GM19351 (cell line): ENCODE results near the gene GTF2IRD1.
"Not testable (repeated sequence)": the region's sequence is repeated elsewhere in the genome, so short reads cannot be mapped to it uniquely, and the experiment has no call there.

Experiments used
- ATAC-seq: cut with Tn5 transposase; IDR thresholded peaks from one replicate; pipeline ENCODE4 v1.9.1; 2021; ENCODE audit warnings: mild to moderate bottlenecking, moderate library complexity; ENCODE audit not compliant: unreplicated experiment

The GTF2IRD1 gene

GRCh38 chr7:74466196-74466813, 12.6 kb downstream of the GTF2IRD1 start:
- ATAC-seq = no peak

DNA sequence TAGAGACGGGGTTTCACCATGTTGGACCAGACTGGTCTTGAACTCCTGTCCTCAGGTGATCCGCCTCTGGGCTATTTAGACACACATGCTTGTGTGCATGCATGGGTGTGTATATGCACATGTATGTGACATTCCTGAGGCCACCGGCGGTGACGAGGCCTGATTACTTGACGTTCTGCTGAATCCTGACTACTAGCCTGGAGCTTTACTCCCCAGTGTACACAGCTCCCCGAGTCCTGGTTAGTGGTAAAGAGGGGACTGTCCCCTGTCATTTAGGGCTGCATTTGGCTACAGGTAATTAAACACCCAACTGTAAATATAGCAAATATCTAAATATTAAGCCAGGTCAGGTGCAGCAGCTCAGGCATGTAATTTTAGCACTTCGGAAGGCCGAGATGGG, 14.2 kb downstream of the GTF2IRD1 start:
- no peak for ATAC-seq

DNA sequence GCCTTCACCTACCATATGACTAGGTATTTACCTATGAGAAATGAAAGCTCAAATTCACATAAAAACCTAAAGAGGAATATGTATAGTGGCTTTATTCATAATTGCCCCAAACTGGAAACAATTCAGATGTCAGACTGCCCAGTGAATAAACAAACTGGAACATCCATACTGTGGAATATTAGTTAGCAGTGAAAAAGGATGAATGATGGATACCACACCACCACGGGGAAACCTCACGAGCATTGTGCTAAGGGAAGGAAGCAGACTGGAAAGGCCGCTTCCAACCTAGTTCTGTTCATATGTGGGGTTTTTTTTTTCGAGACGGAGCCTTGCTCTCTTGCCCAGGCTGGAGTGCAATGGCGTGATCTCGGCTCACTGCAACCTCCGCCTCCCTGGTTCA, 16.8 kb downstream of the GTF2IRD1 start:
- ATAC-seq = no peak

DNA sequence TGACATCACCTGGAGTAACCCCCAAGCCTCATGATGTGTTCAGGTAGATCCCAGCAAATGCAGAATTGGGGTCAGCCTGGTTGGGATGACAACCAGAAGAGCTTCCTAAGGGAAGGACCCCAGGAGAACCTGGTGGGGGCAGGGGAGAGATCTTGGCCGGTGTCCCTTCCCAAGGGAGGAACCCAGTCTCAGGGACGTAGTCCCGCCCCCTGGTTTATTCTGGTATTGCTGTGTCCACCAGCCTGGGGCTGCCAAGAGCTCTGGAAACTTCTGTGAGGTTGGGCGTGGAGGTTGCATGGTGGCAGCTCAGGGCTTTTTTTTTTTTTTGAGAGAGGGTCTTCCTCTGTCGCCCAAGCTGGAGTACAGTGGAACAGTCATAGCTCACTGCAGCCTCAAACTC, 19.4 kb downstream of the GTF2IRD1 start:
- no peak for ATAC-seq

GRCh38 chr7:74474271-74474865, 20.7 kb downstream of the GTF2IRD1 start:
- no peak for ATAC-seq

GRCh38 chr7:74475243-74475986, 21.7 kb downstream of the GTF2IRD1 start:
- no peak for ATAC-seq

DNA sequence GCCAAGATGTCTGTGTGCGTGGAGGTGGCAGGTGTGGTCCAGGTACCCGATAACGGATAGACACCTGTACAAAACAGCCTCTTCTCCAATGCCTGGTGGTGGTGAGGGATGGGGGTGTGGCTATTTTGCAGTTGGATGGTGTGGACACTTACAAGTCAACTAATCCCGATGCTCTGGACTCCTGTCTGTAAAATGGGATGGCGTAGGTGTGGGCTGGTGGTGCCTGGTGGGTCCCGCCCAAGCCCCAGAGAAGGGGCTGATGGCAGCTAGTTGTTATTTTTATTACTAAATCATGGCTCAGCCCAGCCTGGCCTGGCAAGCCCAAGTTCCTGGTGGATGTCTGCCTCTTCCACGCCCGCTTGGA, 22.3 kb downstream of the GTF2IRD1 start:
- ATAC-seq = no peak

- ATAC-seq = no peak
Observed at GRCh38 chr7:74476626-74477025, 22.9 kb downstream of the GTF2IRD1 start.

GRCh38 chr7:74478671-74479065, 25.0 kb downstream of the GTF2IRD1 start:
- ATAC-seq = no peak

DNA sequence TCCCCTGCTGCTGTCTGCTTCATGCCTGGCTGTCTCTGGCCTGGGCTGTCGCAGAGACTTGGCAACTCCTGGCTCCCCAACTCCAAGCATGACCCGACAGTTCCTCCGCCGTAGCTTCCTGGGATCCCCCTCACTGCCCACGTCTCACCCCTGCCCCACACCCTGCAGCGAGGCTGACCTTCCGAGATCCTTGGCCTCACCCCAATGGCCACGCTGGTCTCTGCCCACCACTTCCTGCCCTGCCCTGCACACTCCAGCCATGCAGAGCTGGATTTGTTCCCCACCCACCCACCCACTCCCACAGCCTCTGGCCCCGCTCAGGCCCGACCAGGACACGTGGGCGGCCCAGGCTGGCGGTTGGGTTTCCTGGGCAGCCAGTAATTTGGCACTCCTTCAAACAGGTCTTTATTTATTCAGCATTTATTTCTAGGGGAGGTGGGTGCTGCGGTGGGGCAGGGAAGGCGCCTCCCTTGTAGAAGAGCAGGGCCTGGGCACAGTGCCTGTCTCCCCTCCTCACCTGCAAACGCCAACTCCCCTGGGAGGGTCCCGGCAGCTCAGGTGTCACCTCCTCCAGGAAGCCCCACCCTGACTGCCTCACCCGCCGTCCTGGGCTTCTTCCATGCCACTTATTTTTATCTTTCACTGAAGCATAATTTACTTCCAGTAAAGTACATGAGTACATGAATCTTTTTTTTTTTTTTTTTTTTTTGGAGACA, 25.5 kb downstream of the GTF2IRD1 start:
- no peak for ATAC-seq

- no peak for ATAC-seq
Observed at GRCh38 chr7:74479961-74480829, 26.5 kb downstream of the GTF2IRD1 start.

- ATAC-seq = no peak
Observed at GRCh38 chr7:74480861-74481417, 27.2 kb downstream of the GTF2IRD1 start.

DNA sequence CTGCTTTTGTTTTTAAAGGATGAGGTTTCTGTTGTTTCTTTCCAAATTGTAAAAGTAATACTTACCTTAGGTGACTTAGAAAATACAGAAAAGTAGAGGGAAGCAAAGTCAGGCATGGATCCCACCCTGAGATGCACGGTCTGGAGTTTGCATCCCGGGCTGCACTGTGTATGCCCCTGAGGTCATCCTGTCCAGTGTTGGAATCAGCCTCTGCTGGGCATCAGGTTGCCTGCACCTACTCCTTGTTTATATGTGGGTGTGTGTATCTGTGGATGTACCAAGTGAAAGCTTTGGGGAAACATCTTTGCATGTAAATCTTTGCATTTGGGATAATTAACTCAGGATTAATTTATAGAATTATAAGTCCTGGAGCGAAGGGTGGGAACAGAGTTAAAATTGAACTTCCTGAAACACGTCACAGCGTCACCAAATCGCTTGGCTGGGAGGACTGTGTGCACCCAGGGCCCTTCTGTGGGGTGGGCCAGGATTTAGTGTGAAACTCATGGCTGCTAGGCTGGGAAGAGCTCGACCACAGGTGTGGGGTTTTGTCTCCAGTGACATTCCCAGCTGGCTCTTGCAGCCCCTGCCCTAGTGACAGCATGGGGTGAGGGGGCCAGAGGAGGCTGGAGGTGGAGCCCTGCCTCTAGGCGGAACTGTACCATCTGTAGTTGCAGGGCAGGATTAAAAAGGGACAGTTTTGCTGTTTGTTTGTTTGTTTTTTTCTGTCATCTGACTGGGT, 27.9 kb downstream of the GTF2IRD1 start:
- ATAC-seq = no peak

DNA sequence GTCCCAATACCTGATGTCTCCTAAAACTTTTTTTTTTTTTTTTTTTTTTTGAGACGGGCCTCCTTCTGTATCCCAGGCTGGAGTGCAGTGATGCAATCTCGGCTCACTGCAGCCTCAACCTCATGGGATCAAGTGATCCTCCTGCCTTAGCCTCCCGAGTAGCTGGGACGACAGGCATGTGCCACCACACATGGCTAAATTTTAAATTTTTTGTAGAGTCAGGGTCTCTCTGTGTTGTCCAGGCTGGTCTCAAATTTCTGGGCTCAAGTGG, 28.4 kb downstream of the GTF2IRD1 start:
- ATAC-seq = no peak

DNA sequence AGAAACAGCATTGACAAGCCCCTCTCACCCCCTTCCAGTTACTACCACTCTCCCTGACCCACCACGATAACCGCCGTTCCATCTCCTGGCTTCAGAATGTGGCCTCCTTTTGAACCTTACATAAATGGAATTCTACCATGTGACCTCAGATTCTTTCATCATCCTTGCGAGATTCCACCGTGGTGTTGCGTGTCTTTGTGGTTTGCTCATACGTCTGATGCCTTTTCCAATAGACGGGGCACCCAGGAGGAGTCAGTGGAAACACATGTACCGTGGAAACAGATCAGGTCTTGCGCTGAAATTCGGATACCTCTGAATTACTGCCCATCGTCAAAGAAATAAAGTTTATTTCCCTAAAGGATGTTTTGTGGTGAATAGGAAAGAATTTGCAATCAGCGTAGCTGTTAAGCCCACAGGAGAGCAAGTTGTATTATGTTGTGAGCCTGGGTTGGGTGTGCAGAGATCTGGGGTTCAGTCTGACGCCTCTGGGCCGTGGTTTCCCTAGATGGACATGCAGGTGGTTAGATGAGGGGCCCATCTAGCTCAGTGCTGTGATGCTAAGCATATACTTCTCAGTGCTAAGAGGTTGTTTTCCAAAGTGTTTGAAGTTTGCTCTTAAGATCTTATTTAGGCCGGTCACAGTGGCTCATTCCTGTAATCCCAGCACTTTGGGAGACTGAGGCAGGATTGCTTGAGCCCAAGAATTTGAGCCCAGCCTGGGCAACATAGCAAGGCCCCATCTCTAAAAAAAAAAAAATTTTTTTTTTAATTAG, 29.1 kb downstream of the GTF2IRD1 start:
- ATAC-seq = no peak

GRCh38 chr7:74483402-74484336, 30.0 kb downstream of the GTF2IRD1 start:
- ATAC-seq = no peak

DNA sequence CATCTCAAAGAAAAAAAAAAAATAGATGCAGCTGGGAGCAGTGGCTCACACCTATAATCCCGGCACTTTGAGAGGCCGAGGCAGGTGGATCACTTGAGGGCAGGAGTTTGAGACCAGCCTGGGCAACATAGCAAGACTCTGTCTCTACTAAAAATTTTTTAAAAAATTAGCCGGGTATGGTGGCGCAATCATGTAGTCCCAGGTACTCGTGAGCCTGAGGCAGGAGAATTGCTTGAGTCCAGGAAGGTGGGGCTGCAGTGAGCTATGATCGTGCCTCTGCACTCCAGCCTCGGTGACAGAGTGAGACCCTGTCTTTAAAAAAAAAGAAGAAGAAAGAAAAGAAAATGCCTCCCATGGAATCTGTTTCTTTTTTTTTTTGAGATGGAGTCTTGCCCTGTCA, 31.9 kb downstream of the GTF2IRD1 start:
- ATAC-seq = no peak

- not testable (repeated sequence) for ATAC-seq
Observed at GRCh38 chr7:74488518-74489030, 34.9 kb downstream of the GTF2IRD1 start.
